Fibroblast of pulmonary artery (primary cell): ENCODE data around the gene A4GALT.

Experiments
- DNase-seq: peaks from one replicate; pipeline ENCODE4 v3.0.0-alpha.2; 2010; ENCODE audit warnings: low read depth
- H3K4me3 ChIP-seq: replicated peaks from 2 replicates; pipeline ENCODE4 v1.5.1; 2011; ENCODE audit warnings: low read depth, mild to moderate bottlenecking, control low read depth, low read length, moderate library complexity
- TF ChIP-seq, protein P1 (sequence below): IDR thresholded peaks from 2 replicates; pipeline ENCODE4 v1.5.1; 2011; ENCODE audit warnings: mild to moderate bottlenecking, control low read depth, low read length, inconsistent platforms; ENCODE audit errors: missing control alignments

The A4GALT gene

GRCh38 chr22:42702675-42703074 is 18.0 kb downstream of the A4GALT start:
- TF ChIP-seq, protein P1, sequence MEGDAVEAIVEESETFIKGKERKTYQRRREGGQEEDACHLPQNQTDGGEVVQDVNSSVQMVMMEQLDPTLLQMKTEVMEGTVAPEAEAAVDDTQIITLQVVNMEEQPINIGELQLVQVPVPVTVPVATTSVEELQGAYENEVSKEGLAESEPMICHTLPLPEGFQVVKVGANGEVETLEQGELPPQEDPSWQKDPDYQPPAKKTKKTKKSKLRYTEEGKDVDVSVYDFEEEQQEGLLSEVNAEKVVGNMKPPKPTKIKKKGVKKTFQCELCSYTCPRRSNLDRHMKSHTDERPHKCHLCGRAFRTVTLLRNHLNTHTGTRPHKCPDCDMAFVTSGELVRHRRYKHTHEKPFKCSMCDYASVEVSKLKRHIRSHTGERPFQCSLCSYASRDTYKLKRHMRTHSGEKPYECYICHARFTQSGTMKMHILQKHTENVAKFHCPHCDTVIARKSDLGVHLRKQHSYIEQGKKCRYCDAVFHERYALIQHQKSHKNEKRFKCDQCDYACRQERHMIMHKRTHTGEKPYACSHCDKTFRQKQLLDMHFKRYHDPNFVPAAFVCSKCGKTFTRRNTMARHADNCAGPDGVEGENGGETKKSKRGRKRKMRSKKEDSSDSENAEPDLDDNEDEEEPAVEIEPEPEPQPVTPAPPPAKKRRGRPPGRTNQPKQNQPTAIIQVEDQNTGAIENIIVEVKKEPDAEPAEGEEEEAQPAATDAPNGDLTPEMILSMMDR = no peak
- no peak for DNase-seq
- H3K4me3 ChIP-seq = no peak overlapping the region

- no peak overlapping the region for H3K4me3 ChIP-seq
- DNase-seq = no peak
- TF ChIP-seq, protein P1 = no peak
Observed at GRCh38 chr22:42701694-42702093, 19.0 kb downstream of the A4GALT start.

- TF ChIP-seq, protein P1 = no peak
- no peak for DNase-seq
- no peak overlapping the region for H3K4me3 ChIP-seq
Observed at GRCh38 chr22:42700901-42701300, 19.8 kb downstream of the A4GALT start.

- TF ChIP-seq, protein P1 = no peak
- no peak for DNase-seq
Observed at GRCh38 chr22:42700355-42700754, 20.3 kb downstream of the A4GALT start.

GRCh38 chr22:42699976-42700352 is 20.7 kb downstream of the A4GALT start:
- no peak overlapping the region for H3K4me3 ChIP-seq
- TF ChIP-seq, protein P1 = no peak
- DNase-seq = no peak

More at GRCh38 chr22:42700355-42700754, 20.3 kb downstream of the A4GALT start:
- H3K4me3 ChIP-seq = no peak overlapping the region

DNA sequence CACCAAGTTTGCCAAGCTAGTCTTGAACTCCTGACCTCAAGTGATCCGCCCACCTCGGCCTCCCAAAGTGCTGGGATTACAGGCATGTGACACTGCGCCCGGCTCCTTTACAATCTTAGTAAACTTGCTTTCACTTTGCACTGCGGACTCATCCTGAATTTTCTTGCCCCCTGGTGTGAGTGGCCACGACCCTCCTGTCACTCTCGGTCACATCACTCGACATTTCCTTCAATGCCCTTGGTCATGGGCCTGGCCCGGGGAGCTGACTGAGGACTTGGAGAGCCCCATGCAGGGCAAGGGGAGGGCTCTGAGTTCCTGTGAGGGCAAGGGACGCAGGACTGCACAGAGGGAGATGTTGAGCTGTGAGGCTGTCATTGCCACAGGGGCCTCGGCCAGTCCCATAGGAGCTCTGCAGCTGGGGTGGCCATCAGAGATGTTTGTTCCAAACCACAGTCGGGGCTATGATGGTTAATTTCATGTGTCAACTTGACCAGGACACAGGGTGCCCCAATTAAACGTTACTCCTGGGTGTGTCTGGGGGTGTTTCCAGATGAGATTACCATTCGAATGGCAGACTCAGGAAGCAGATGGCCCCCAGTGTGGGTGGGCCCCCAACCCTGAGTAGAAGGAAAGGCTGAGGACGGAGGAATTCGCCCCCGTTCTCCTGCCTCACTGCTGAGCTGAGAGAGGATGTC is 21.2 kb downstream of the A4GALT start:
- TF ChIP-seq, protein P1 = no peak
- DNase-seq = no peak
- H3K4me3 ChIP-seq = no peak overlapping the region

DNA sequence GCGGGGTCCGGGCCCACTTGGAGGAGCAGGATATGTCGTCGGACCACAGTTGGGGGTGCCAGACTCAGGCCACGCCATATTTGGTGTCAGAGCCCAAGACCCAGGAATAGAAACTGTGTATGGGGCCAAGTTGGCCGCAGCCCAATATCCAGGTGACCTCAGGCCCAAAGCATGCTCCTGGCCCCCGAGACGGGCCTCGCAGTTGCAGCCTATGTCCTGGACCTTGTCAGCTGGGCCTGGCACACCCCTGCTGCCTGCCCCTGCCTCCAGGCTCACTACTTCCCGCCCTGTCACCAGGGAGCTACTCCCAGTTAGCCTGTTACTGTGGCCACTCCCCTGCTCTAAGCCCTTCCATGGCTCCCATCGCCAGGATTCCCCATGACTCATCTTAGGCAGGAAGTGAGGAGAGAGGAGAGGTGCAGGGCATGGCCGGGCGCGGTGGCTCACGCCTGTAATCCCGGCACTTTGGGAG is 23.1 kb downstream of the A4GALT start:
- TF ChIP-seq, protein P1 = no peak
- DNase-seq = peak; percentile 93

More for the DNA sequence above, 23.1 kb downstream of the A4GALT start:
- H3K4me3 ChIP-seq = no peak overlapping the region
